Neural cell (in vitro differentiated cells): ENCODE data around the gene AGL. TPM values are rescaled to one million over a fixed set of nuclear protein-coding genes. Genes with fewer than 3 reads are reported as not detected.
"Not testable (repeated sequence)": the region's sequence is repeated elsewhere in the genome, so short reads cannot be mapped to it uniquely, and the experiment has no call there.

ENCODE experiments used
- H2AFZ ChIP-seq: fragments of 200-600, 300-800 bp; sonication (generic), shearing (Covaris generic); 2 replicates; pipeline ENCODE4 v1.6.0; 2014; ENCODE audit warnings: low read depth, mild to moderate bottlenecking, antibody characterized with exemption, low read length, moderate library complexity
- H3F3A ChIP-seq: fragments of 200-600 bp; shearing (Covaris generic); 2 replicates; pipeline ENCODE4 v1.6.1; 2016; ENCODE audit warnings: mild to moderate bottlenecking, moderate library complexity, mixed read lengths, antibody characterized with exemption, low read length; ENCODE audit not compliant: insufficient read depth, poor library complexity, severe bottlenecking
- H3K27ac ChIP-seq: fragments of 200-600, 300-800 bp; sonication (generic), shearing (Covaris generic); 2 replicates; pipeline ENCODE4 v1.5.1; 2014; ENCODE audit warnings: mild to moderate bottlenecking, low read length, moderate library complexity
- H3K27me3 ChIP-seq: fragments of 300-800, 200-600 bp; sonication (generic), shearing (Covaris generic); 2 replicates; pipeline ENCODE4 v1.6.0; 2014; ENCODE audit warnings: mild to moderate bottlenecking, low read depth, low read length, moderate library complexity; ENCODE audit not compliant: insufficient read depth
- H3K36me3 ChIP-seq: fragments of 300-800, 200-600 bp; sonication (generic), shearing (Covaris generic); 2 replicates; pipeline ENCODE4 v1.5.1; 2014; ENCODE audit warnings: mild to moderate bottlenecking, antibody characterized with exemption, low read length, moderate library complexity; ENCODE audit not compliant: insufficient read depth
- H3K4me2 ChIP-seq: fragments of 300-800, 200-600 bp; sonication (generic), shearing (Covaris generic); 2 replicates; pipeline ENCODE4 v1.6.0; 2014; ENCODE audit warnings: mild to moderate bottlenecking, low read length
- H3K4me3 ChIP-seq: fragments of 300-800, 200-600 bp; sonication (generic), shearing (Covaris generic); 2 replicates; pipeline ENCODE4 v1.5.1; 2014; ENCODE audit warnings: mild to moderate bottlenecking, low read length, moderate library complexity
- H3K79me2 ChIP-seq: fragments of 200-600 bp; shearing (Covaris generic); replicated peaks from 2 replicates; pipeline ENCODE4 v1.6.0; 2014; ENCODE audit warnings: mild to moderate bottlenecking, low read length, moderate library complexity; ENCODE audit not compliant: insufficient read depth
- H3K9ac ChIP-seq: fragments of 300-800, 200-600 bp; sonication (generic), shearing (Covaris generic); 2 replicates; pipeline ENCODE4 v1.6.1; 2016; ENCODE audit warnings: mild to moderate bottlenecking, low read length, mixed read lengths
- H3K9me2 ChIP-seq: fragments of 200-600 bp; shearing (Covaris generic); 2 replicates; pipeline ENCODE4 v1.6.1; 2016; ENCODE audit warnings: mild to moderate bottlenecking, low read length, mixed read lengths; ENCODE audit not compliant: insufficient read depth
- H3K9me3 ChIP-seq: fragments of 200-600, 300-800 bp; sonication (generic), shearing (Covaris generic); 2 replicates; pipeline ENCODE4 v1.6.1; 2016; ENCODE audit warnings: mild to moderate bottlenecking, mixed run types, low read length, moderate library complexity, mixed read lengths
- H4K20me1 ChIP-seq: fragments of 200-600 bp; shearing (Covaris generic); 2 replicates; pipeline ENCODE4 v1.6.1; 2016; ENCODE audit warnings: mild to moderate bottlenecking, mixed run types; ENCODE audit not compliant: insufficient read depth
- EP300 ChIP-seq: fragments of 450-650 bp; conservative IDR thresholded peaks from 2 replicates; pipeline ENCODE4 v1.6.1; 2014; ENCODE audit warnings: antibody characterized with exemption, mild to moderate bottlenecking, moderate library complexity; ENCODE audit not compliant: poor library complexity, severe bottlenecking
- EZH2 ChIP-seq: fragments of 200-600, 300-800 bp; shearing (Covaris generic), sonication (generic); IDR thresholded peaks from 2 replicates; pipeline ENCODE4 v1.6.1; 2014; ENCODE audit warnings: antibody characterized with exemption, low read length, borderline replicate concordance, mild to moderate bottlenecking; ENCODE audit not compliant: insufficient read depth, poor library complexity, severe bottlenecking
- MXI1 ChIP-seq: fragments of 450-650 bp; conservative IDR thresholded peaks from 2 replicates; pipeline ENCODE4 v1.6.1; 2014; ENCODE audit warnings: antibody characterized with exemption, mild to moderate bottlenecking; ENCODE audit not compliant: poor library complexity, severe bottlenecking
- POLR2AphosphoS5 ChIP-seq: IDR thresholded peaks from 2 replicates; pipeline ENCODE4 v1.6.1; 2012
- RAD21 ChIP-seq: fragments of 450-650 bp; conservative IDR thresholded peaks from 2 replicates; pipeline ENCODE4 v1.6.1; 2014; ENCODE audit warnings: antibody characterized with exemption, mild to moderate bottlenecking, moderate library complexity
- REST ChIP-seq: IDR thresholded peaks from 2 replicates; pipeline ENCODE4 v1.6.1; 2012; ENCODE audit warnings: borderline replicate concordance
- SMC3 ChIP-seq: fragments of 450-650 bp; conservative IDR thresholded peaks from 2 replicates; pipeline ENCODE4 v1.6.1; 2014; ENCODE audit warnings: antibody characterized with exemption, mild to moderate bottlenecking, moderate library complexity; ENCODE audit not compliant: poor library complexity
- TAF1 ChIP-seq: IDR thresholded peaks from 2 replicates; pipeline ENCODE4 v1.6.1; 2012; ENCODE audit warnings: low read depth
- polyA plus RNA-seq: library from polyadenylated mRNA; depleted of rRNA; stranded (reverse); fragments of >200 nt; gene quantifications from 2 replicates; pipeline ENCODE4 v1.2.3, GENCODE V29; 2014
- TF ChIP-seq, protein P1 (sequence below): fragments of 450-650 bp; IDR thresholded peaks from 2 replicates; pipeline ENCODE4 v1.5.1; 2014; ENCODE audit warnings: antibody characterized with exemption, mild to moderate bottlenecking, moderate library complexity; ENCODE audit not compliant: poor library complexity, severe bottlenecking

Gene AGL
- polyA plus RNA-seq, 1 donor from 2014 or later: 17.7 TPM

DNA sequence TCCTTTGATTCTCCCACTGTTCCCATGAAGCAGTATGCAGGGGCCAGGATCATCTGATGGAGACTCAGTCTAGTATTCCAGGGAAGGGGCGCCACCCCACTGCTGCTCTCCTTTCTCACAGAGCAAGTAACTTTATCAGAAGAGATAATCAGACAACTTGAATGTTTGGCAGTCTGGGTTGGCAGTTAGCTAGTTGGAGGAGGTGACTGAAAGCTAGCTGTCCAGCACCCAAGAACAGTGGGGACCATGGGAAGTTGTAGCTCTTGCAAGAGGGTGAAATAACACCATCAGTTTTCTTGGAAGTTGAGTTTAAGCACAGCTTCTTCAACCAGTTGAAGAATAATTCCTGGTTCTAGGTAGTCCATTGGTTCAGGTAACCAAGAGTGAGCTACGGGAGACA lies 22.2 kb upstream of the AGL start:
- H3K4me2 ChIP-seq: no peak overlapping the region
- no peaks in the 10 kb centered on the region for H3K79me2 ChIP-seq
- no peak overlapping the region for H3K9ac ChIP-seq
- no peak overlapping the region for H2AFZ ChIP-seq
- no peaks in the 10 kb centered on the region for H3K9me2 ChIP-seq
- no peaks in the 10 kb centered on the region for H4K20me1 ChIP-seq
- TF ChIP-seq REST: no peak
- TF ChIP-seq, protein P1, sequence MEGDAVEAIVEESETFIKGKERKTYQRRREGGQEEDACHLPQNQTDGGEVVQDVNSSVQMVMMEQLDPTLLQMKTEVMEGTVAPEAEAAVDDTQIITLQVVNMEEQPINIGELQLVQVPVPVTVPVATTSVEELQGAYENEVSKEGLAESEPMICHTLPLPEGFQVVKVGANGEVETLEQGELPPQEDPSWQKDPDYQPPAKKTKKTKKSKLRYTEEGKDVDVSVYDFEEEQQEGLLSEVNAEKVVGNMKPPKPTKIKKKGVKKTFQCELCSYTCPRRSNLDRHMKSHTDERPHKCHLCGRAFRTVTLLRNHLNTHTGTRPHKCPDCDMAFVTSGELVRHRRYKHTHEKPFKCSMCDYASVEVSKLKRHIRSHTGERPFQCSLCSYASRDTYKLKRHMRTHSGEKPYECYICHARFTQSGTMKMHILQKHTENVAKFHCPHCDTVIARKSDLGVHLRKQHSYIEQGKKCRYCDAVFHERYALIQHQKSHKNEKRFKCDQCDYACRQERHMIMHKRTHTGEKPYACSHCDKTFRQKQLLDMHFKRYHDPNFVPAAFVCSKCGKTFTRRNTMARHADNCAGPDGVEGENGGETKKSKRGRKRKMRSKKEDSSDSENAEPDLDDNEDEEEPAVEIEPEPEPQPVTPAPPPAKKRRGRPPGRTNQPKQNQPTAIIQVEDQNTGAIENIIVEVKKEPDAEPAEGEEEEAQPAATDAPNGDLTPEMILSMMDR: no peak
- TF ChIP-seq MXI1: no peak
- no peak for TF ChIP-seq EP300
- TF ChIP-seq EZH2: no peak
- TF ChIP-seq POLR2AphosphoS5: no peak
- TF ChIP-seq TAF1: no peak
- no peak for TF ChIP-seq SMC3
- TF ChIP-seq RAD21: no peak
- no peaks in the 10 kb centered on the region for H3K27me3 ChIP-seq
- no peak overlapping the region for H3K27ac ChIP-seq
- H3F3A ChIP-seq: no peaks in the 10 kb centered on the region
- no peaks in the 10 kb centered on the region for H3K36me3 ChIP-seq
- no peaks in the 10 kb centered on the region for H3K9me3 ChIP-seq
- no peak overlapping the region for H3K4me3 ChIP-seq

GRCh38 chr1:99829269-99829668 lies 20.9 kb upstream of the AGL start:
- TF ChIP-seq REST (no peak), TAF1 (no peak), MXI1 (no peak), POLR2AphosphoS5 (no peak), EZH2 (no peak), SMC3 (no peak)
- TF ChIP-seq, protein P1: no peak
- H3K79me2 ChIP-seq: no peaks in the 10 kb centered on the region
- H3K9ac ChIP-seq: no peak overlapping the region
- no peak overlapping the region for H3K27ac ChIP-seq
- H3K9me3 ChIP-seq: no peaks in the 10 kb centered on the region
- no peaks in the 10 kb centered on the region for H3K27me3 ChIP-seq
- no peak overlapping the region for H3K4me2 ChIP-seq
- no peaks in the 10 kb centered on the region for H3K9me2 ChIP-seq
- no peak overlapping the region for H3K4me3 ChIP-seq
- no peaks in the 10 kb centered on the region for H4K20me1 ChIP-seq
- no peaks in the 10 kb centered on the region for H3F3A ChIP-seq
- H2AFZ ChIP-seq: no peak overlapping the region
- H3K36me3 ChIP-seq: no peaks in the 10 kb centered on the region

DNA sequence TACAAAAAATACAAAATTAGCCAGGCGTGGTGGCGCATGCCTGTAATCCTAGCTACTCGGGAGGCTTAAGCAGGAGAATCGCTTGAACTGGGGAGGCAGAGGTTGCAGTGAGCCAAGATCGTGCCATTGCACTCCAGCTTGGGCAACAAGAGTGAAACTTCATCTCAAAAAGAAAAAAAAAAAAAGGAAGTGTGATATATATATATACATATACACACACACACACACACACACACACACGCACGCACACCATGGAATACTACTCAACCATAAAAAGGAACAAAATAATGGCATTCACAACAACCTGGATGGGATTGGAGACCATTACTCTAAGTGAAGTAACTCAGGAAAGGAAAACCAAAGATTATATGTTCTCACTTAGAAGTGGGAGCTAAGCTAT lies 16.2 kb upstream of the AGL start:
- not testable (repeated sequence) for H3K27me3 ChIP-seq, H3K79me2 ChIP-seq, H3K4me2 ChIP-seq, H3K27ac ChIP-seq, H2AFZ ChIP-seq, H3F3A ChIP-seq, H3K36me3 ChIP-seq, H3K9me3 ChIP-seq, H3K9ac ChIP-seq, H3K9me2 ChIP-seq, H4K20me1 ChIP-seq, H3K4me3 ChIP-seq
